GM19238 (cell line): ENCODE results near the gene FAM228A.
"Not testable (repeated sequence)": the region's sequence is repeated elsewhere in the genome, so short reads cannot be mapped to it uniquely, and the experiment has no call there.

ENCODE experiments used
- DNase-seq: peaks from one replicate; pipeline ENCODE4 v3.0.0; 2011; ENCODE audit warnings: low spot score; ENCODE audit not compliant: insufficient read length

Gene FAM228A

GRCh38 chr2:24190503-24190902 lies 15.7 kb downstream of the FAM228A start:
- DNase-seq, result no peak

DNA sequence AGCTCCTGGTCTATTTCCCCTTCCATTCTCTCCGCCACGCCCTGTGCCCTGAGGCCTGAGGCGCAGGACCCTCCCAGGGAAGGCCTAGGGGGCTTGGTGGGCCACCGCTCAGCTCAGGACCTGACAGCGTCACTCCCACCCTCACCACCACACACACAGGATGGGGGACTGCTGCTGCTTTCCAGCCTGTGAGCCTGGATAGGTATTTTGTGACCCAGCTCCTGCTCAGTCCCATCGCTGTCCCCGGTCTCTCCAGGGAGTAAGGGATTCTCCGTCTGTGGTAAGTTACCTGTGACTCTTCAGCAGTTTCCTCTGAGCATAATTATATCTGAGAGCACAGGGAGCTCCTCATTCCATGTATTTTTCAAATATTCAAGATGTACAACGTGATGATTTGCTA lies 16.3 kb downstream of the FAM228A start:
- no peak for DNase-seq

DNA sequence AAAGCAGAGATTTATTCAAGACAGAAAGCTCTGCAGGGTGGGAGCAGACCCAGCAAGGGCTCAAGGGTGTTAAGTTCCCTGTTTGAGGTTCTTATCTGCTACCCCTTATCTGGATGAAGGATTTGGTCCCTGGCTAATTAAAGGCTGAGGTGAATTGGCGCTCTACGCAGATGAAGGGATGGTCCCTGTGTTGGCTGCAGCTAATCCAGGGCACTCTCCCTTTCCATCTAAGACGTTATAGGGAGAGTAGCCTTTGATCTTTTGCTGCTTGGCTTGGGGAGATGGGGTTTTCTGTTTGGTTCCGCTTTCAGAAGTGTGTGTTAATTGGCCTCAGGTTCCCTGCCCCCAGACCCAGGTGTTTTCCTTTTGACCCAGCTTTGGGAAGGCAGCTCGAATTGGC lies 17.0 kb downstream of the FAM228A start:
- no peak for DNase-seq

DNA sequence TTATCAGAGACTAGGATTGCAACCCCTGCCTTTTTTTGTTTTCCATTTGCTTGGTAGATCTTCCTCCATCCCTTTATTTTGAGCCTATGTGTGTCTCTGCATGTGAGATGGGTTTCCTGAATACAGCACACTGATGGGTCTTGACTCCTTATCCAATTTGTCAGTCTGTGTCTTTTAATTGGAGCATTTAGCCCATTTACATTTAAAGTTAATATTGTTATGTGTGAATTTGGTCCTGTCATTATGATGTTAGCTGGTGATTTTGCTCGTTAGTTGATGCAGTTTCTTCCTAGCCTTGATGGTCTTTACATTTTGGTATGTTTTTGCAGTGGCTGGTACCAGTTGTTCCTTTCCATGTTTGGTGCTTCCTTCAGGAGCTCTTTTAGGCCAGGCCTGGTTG lies 22.4 kb downstream of the FAM228A start:
- not testable (repeated sequence) for DNase-seq

- DNase-seq, result no peak
These were observed 25.2 kb downstream of the FAM228A start for GRCh38 chr2:24199968-24200590.

DNA sequence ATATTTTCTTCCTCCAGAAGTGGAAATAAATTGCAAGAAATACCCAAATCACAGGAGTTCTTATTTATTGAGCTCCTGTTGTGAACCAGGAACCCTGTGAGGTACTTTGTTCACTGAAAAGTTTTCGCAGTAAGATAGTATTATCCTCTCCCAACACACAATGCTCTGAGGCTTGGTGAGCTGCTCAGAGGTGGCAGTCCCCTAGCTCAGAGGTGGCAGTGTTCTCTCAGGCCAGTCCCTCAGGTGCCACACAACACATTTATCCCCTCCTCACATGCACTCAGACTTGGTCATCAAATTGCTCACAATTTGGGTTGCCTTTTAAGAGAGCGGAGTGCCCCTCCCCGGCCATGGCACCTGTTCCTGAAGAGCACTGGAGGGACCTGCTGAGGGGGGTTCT lies 25.9 kb downstream of the FAM228A start:
- DNase-seq, result no peak

GRCh38 chr2:24203029-24203786 lies 28.4 kb downstream of the FAM228A start:
- DNase-seq, result no peak

GRCh38 chr2:24203787-24204150 lies 28.9 kb downstream of the FAM228A start:
- DNase-seq, result no peak

GRCh38 chr2:24204505-24204904 lies 29.7 kb downstream of the FAM228A start:
- DNase-seq, result no peak

- no peak for DNase-seq
These were observed 30.3 kb downstream of the FAM228A start for GRCh38 chr2:24205131-24205530.

- DNase-seq, result no peak
These were observed 31.4 kb downstream of the FAM228A start for GRCh38 chr2:24206242-24206641.

DNA sequence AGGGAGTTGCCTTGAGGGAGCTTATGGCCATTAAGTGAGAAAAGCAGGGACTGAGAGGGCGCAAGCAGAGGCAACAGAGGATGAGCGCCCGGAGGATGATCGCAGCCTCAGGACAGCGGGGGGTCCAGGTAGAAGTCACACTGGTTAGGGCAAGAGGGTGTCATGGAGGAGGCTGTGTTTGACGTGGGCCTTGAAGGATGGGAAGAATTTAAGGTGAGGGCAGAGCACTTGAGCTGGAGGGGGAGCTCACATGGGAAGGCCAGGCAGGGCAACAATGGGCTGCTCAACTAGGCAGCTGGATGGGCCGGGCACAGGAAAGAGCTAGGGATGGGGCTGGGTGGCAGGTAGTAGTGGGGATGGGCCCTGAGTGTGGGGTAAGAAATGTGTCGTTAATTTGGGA lies 31.9 kb downstream of the FAM228A start:
- no peak for DNase-seq

- DNase-seq, result no peak
These were observed 32.5 kb downstream of the FAM228A start for GRCh38 chr2:24207359-24207758.

- no peak for DNase-seq
These were observed 33.6 kb downstream of the FAM228A start for GRCh38 chr2:24208490-24208889.

DNA sequence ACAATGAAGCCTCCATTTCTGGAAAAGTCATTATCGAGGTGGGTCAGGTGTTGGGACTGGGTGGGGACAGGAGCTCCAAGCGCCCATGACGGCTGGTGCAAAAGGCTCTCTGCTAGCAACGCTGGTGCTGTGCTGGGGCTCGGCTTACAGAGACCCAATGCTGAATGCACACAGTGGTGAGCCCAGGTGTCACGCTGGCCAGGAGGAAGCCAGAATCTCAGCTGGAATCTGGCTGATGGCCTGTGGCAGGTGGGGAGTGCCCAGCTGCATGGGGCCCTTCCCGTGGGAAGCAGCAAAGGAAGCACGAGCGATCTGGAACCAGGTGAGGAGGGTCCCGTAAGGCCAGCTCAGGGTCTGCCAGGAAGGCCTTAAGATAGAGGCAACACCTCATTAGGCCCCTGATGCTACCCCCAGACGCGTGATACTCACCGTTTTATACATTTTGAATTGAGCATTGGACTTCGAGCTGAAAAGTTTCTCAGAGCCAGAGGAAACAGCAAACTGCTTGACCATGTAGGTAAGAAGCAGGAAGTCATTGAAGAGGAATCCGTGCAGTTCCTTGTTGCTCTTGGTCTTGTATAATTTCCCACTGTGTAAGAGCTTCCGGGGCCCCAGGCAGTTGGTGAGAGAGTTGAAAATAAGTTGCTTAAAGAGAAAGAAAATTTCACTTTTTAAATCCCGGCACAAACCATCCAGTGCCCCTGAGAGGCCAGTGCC lies 34.7 kb downstream of the FAM228A start:
- no peak for DNase-seq

DNA sequence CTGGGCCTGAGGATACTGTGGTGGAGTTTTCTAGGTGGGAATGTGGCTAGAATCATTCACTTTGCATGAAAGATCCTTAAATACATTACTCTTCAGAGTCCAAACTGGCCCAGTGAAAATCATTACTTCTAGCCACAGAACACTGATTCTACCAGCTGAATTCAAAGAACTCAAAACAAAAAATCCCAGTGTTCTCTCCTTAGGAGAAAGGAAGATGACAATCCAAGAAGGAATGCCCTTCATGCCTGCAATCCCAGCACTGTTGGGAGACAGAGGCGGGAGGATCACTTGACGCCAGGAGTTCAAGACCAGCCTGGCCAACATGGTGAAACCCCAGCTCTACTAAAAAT lies 35.2 kb downstream of the FAM228A start:
- DNase-seq, result no peak

- DNase-seq, result no peak
These were observed 35.9 kb downstream of the FAM228A start for GRCh38 chr2:24210723-24211122.

DNA sequence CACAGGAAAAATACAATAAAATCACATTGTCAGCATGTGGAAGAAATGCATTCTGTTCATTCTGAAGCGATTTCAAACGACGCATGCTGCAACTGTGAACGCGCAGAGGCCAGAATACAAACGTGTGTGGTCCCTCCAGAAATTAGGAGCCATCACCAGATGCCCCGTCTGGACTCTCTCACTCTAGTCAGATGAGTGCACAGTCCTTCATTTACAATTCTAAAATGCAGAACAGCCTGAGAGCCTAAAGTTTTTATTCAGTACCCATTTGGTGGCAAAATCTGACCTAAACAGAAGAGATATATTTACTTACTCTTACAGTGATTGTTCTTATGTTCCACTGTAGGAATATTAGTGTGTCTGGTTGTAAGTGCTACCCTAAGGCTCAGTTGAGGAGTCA lies 36.6 kb downstream of the FAM228A start:
- no peak for DNase-seq

GRCh38 chr2:24214880-24215279 lies 40.0 kb downstream of the FAM228A start:
- peak; percentile 53 for DNase-seq

DNA sequence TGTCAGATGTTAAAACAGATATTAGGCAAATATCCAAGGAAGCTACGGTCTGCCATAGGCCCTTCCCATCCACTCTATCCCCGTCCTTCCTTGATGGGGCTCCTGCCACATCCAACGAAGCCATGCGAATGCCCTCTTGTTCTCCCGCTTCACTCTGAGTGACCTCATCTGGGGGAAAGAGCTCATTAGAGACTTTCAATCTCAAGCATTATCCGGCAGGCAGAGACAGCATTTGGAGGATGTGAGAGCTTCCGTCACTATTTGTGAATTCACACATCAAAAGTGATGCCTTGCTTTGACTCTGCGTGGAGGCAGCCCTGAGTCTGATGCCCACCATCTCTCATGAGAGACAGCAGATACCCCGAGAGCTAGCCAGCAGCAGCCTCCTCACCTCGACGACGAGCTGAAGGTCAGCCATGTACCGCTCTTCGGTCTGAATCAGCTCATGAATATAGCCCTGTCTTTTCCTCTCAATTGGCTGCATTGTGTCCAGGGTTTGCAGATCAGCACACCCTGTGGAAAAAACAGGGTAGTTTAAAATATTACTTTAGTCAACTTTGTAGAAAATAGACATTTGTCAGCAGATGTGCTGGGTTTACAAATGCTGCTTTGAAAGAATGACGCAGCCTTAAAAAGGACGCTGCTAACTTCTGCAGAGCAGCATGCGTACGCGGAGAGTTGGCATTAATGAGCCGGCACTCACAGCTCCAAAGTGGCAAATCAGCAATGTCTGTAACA lies 45.9 kb downstream of the FAM228A start:
- DNase-seq, result no peak

GRCh38 chr2:24221343-24222050 lies 46.6 kb downstream of the FAM228A start:
- no peak for DNase-seq
